ENCODE data around the gene DPYD.

GRCh38 chr1:97158691-97159096, 762.1 kb downstream of the DPYD start:
- TF ChIP-seq CTCF (IDR thresholded peaks at IDR 0.05; ENCODE audit: low read length) = no peak
- TF ChIP-seq EZH2 (IDR thresholded peaks at IDR 0.05; ENCODE audit: borderline replicate concordance, low read length) = no peak

Data from OCI-LY1 (cell line).